Panc1 (cell line): ENCODE results near the gene CDRT15. TPM values are rescaled to one million over a fixed set of nuclear protein-coding genes. Genes with fewer than 3 reads are reported as not detected.
"Not testable (repeated sequence)": the region's sequence is repeated elsewhere in the genome, so short reads cannot be mapped to it uniquely, and the experiment has no call there.

ENCODE experiments used
- ATAC-seq: fragments of 200-7000 bp; cut with Tn5 transposase; 2 replicates; pipeline ENCODE4 v1.9.1; 2020; ENCODE audit warnings: mild to moderate bottlenecking, moderate library complexity
- Bru-seq: library from RNA; stranded (reverse); fragments of 400-500 nt; gene quantifications from one replicate; lab custom pipeline; 2021; lab: Mats Ljungman, UMichigan
- BruChase-seq, 2 experiments: library from RNA; stranded (reverse); fragments of 400-500 nt; gene quantifications; one replicate each; lab custom pipeline; 2021; lab: Mats Ljungman, UMichigan
- BruUV-seq: library from RNA; stranded (reverse); fragments of 400-500 nt; replicated peaks from 2 replicates; lab custom pipeline; 2021; lab: Mats Ljungman, UMichigan
- CTCF ChIA-PET: fragments of 300-600 bp; sonication (Branson Sonifier 250); formaldehyde crosslinking; loops from one replicate; lab custom pipeline; 2022; ENCODE audit warnings: antibody characterized with exemption; lab: Charles Lee
- POLR2A ChIA-PET: fragments of 300-600 bp; sonication (Branson Sonifier 250); formaldehyde crosslinking; loops from one replicate; lab custom pipeline; 2022; ENCODE audit warnings: antibody characterized with exemption; lab: Charles Lee
- DNase-seq: peaks from one replicate; pipeline ENCODE4 v3.0.0-alpha.2; 2010; ENCODE audit warnings: low read depth, low spot score
- H3K27ac ChIP-seq: 2 replicates; pipeline ENCODE4 v1.5.1; 2011; ENCODE audit warnings: mild to moderate bottlenecking, low read length, inconsistent platforms
- H3K27me3 ChIP-seq: fragments of 200-500 bp; sonication (Bioruptor generic); 2 replicates; pipeline ENCODE4 v1.6.0; 2014; ENCODE audit warnings: low read length, inconsistent platforms; ENCODE audit not compliant: control insufficient read depth, insufficient read depth
- H3K36me3 ChIP-seq: fragments of 200-500 bp; sonication (Bioruptor generic); 2 replicates; pipeline ENCODE4 v1.5.1; 2014; ENCODE audit warnings: inconsistent platforms, mild to moderate bottlenecking, low read length, moderate library complexity; ENCODE audit not compliant: control insufficient read depth, insufficient read depth
- H3K4me1 ChIP-seq: 2 replicates; pipeline ENCODE4 v1.5.1; 2011; ENCODE audit warnings: inconsistent platforms, mild to moderate bottlenecking, low read length, moderate library complexity; ENCODE audit not compliant: control insufficient read depth, insufficient read depth
- H3K4me3 ChIP-seq, 2 experiments: 2 replicates each; pipeline ENCODE4 v1.5.1; 2011 to 2012; ENCODE audit warnings: low read depth in 2 of 2, low read length in 2 of 2, mild to moderate bottlenecking in 2 of 2, inconsistent platforms in 1 of 2, moderate library complexity in 1 of 2
- H3K9me3 ChIP-seq: fragments of 200-500 bp; sonication (Bioruptor generic); 2 replicates; pipeline ENCODE4 v1.5.1; 2014; ENCODE audit warnings: low read depth, mild to moderate bottlenecking, inconsistent platforms, low read length, moderate library complexity; ENCODE audit not compliant: control insufficient read depth, insufficient read depth
- CTCF ChIP-seq: fragments of 450-650 bp; IDR thresholded peaks from 2 replicates; pipeline ENCODE4 v1.5.1; 2017; ENCODE audit warnings: mild to moderate bottlenecking
- POLR2AphosphoS5 ChIP-seq: IDR thresholded peaks from 2 replicates; pipeline ENCODE4 v1.6.1; 2012; ENCODE audit warnings: mild to moderate bottlenecking, low read depth, low read length, moderate library complexity
- SIN3A ChIP-seq: IDR thresholded peaks from 2 replicates; pipeline ENCODE4 v1.6.1; 2012; ENCODE audit warnings: low read depth, mild to moderate bottlenecking, low read length, moderate library complexity, borderline replicate concordance; ENCODE audit not compliant: insufficient read depth
- TCF7L2 ChIP-seq: IDR thresholded peaks from 2 replicates; pipeline ENCODE4 v1.6.1; 2011; ENCODE audit warnings: mild to moderate bottlenecking, low read depth, low read length, inconsistent platforms
- in situ Hi-C: cut with HindIII; loops from 2 replicates; pipeline ENCODE4 v1.10.0; 2016; ENCODE audit warnings: low sequenced_read_pairs, low pct_unique_long_range_greater_than_20kb
- intact Hi-C: fragments of 100-400 bp; cut with micrococcal nuclease; formaldehyde crosslinking; loops from one replicate; pipeline ENCODE4 v1.10.0; 2022; ENCODE audit not compliant: unreplicated experiment
- long read RNA-seq: library from polyadenylated mRNA; unstranded; transcript quantifications from one replicate; pipeline ENCODE4 v2.0.0, GENCODE V29; 2021; ENCODE audit not compliant: unreplicated experiment
- polyA plus RNA-seq: library from polyadenylated mRNA; unstranded; fragments of >200 nt; gene quantifications from one replicate; pipeline ENCODE4 v1.2.1, GENCODE V29; 2012; ENCODE audit warnings: missing spikeins; ENCODE audit not compliant: insufficient read length
- total RNA-seq: library from RNA; stranded (reverse); gene quantifications from one replicate; pipeline ENCODE4 v1.2.1, GENCODE V29; 2021; ENCODE audit not compliant: unreplicated experiment
- TF ChIP-seq, protein P1 (sequence below), 2 experiments: IDR thresholded peaks; 2 replicates each; pipeline ENCODE4 v1.6.1; 2011 to 2012; ENCODE audit warnings: low read depth in 2 of 2, control low read depth in 1 of 2, low read length in 1 of 2, mild to moderate bottlenecking in 1 of 2, moderate library complexity in 1 of 2; ENCODE audit not compliant: insufficient read depth in 1 of 2

Gene CDRT15
- total RNA-seq (not detected), Bru-seq, nascent RNA (not detected), BruChase-seq, experiment 1, labeled RNA remaining after a 2-hour chase (not detected), BruChase-seq, experiment 2, labeled RNA remaining after a 6-hour chase (not detected)
- not detected for polyA plus RNA-seq
- long read RNA-seq, result 0 reads

DNA sequence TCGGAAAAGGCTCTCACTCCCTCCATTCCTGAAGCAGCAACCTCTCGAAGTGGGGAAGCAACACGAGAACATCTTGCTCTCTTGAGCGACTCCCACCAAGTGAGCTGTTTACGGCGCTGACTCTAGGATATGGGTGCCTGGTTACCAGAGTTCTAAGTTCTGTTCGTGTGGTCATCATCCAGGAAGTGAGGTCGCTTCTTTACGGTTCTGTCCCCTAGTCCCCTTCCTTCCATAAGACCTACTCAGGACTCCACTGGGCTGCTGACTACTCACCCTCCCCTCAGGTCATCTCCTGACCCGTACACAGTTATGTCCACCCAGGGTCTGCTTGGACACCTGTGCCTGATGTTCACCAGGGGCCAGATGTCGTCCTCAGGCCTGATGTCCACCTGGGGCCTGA, at the start of gene CDRT15:
Gene CDRT15, minus strand, starts transcription at position 101 of the 400 bp plus-strand sequence. Its CDS starts 29 bp downstream, at position 72.
- CTCF ChIA-PET, result not testable (repeated sequence)

DNA sequence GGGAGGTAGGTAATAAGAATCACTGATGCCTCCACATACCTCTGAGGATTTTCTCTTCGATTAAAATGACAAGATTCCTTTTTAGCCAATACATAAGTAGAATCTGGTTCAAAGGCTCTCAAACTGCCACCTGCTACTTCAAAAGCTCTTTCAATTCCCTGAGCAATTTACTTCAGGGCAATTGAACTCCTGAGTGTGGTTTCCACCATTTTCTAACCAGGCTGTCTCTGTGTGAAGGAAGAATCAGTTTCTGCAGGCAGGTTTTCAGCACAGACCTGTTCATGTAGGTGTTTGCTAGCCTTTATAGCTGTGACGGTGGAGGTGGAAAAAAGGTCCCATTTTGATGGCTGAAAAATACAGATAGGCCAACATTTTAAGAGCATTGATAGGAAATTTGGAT, 46.1 kb upstream of the CDRT15 start:
- BruUV-seq, result no TSS peak
- H3K36me3 ChIP-seq, result no peaks in the 10 kb centered on the region
- no peaks in the 10 kb centered on the region for H3K9me3 ChIP-seq
- no peak overlapping the region for H3K27ac ChIP-seq
- ChIA-PET CTCF (no interaction called here), POLR2A (no interaction called here)
- TF ChIP-seq POLR2AphosphoS5, result no peak
- TF ChIP-seq, protein P1, sequence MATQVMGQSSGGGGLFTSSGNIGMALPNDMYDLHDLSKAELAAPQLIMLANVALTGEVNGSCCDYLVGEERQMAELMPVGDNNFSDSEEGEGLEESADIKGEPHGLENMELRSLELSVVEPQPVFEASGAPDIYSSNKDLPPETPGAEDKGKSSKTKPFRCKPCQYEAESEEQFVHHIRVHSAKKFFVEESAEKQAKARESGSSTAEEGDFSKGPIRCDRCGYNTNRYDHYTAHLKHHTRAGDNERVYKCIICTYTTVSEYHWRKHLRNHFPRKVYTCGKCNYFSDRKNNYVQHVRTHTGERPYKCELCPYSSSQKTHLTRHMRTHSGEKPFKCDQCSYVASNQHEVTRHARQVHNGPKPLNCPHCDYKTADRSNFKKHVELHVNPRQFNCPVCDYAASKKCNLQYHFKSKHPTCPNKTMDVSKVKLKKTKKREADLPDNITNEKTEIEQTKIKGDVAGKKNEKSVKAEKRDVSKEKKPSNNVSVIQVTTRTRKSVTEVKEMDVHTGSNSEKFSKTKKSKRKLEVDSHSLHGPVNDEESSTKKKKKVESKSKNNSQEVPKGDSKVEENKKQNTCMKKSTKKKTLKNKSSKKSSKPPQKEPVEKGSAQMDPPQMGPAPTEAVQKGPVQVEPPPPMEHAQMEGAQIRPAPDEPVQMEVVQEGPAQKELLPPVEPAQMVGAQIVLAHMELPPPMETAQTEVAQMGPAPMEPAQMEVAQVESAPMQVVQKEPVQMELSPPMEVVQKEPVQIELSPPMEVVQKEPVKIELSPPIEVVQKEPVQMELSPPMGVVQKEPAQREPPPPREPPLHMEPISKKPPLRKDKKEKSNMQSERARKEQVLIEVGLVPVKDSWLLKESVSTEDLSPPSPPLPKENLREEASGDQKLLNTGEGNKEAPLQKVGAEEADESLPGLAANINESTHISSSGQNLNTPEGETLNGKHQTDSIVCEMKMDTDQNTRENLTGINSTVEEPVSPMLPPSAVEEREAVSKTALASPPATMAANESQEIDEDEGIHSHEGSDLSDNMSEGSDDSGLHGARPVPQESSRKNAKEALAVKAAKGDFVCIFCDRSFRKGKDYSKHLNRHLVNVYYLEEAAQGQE (IDR thresholded peaks at IDR 0.05; ENCODE audit: insufficient read depth in 1 of 2, low read depth in 2 of 2, low read length in 1 of 2), result no peak
- no peaks in the 10 kb centered on the region for H3K27me3 ChIP-seq
- no peak for ATAC-seq
- in situ Hi-C loops (no loop called here), intact Hi-C loops (no loop called here)
- no peaks in the 10 kb centered on the region for H3K4me1 ChIP-seq
- H3K4me3 ChIP-seq, result no peak overlapping the region
- DNase-seq, result no peak

More for the DNA sequence above, at the start of gene CDRT15:
- H3K27me3 ChIP-seq, in situ Hi-C loops, intact Hi-C loops, H3K27ac ChIP-seq, DNase-seq, ATAC-seq, H3K36me3 ChIP-seq, H3K9me3 ChIP-seq, BruUV-seq, POLR2A ChIA-PET, H3K4me1 ChIP-seq, H3K4me3 ChIP-seq: not testable (repeated sequence)

DNA sequence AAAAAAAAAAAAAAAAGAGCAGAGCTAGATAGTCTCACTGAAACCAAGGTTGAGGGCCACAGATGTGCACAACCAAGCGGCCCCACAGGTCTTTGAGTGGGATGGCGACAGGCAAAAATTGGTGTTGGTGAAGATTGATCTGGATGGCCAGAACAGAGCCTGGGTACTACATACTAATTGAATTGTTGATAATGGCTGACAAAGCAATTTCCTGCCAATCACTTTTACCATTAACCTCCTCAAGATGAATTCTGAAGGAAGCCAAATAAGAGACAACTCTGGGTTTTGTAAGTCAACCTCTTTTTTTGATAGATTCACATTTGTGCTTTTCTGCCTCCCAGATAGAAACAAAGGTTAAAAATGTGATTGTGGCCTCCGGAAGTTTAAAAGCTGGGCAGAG, 44.9 kb upstream of the CDRT15 start:
- Histone ChIP-seq H3K9me3 (no peaks in the 10 kb centered on the region), H3K36me3 (no peaks in the 10 kb centered on the region), H3K27me3 (no peaks in the 10 kb centered on the region), H3K4me3 (no peak overlapping the region), H3K4me1 (no peaks in the 10 kb centered on the region), H3K27ac (no peak overlapping the region)
- in situ Hi-C loops (no loop called here), intact Hi-C loops (no loop called here)
- ATAC-seq (no peak), DNase-seq (no peak)
- TF ChIP-seq, protein P1 (IDR thresholded peaks at IDR 0.05; ENCODE audit: insufficient read depth in 1 of 2, low read depth in 2 of 2, low read length in 1 of 2), result no peak
- TF ChIP-seq SIN3A (no peak), TCF7L2 (no peak), CTCF (no peak), POLR2AphosphoS5 (no peak)
- ChIA-PET CTCF (no interaction called here), POLR2A (no interaction called here)
- BruUV-seq, result no TSS peak
